WI38 (cell line): ENCODE data around the gene SLC18A2.
"Not testable (repeated sequence)": the region's sequence is repeated elsewhere in the genome, so short reads cannot be mapped to it uniquely, and the experiment has no call there.

Source experiments
- H3K4me3 ChIP-seq: 2 replicates; pipeline ENCODE4 v1.5.1; 2011; ENCODE audit warnings: low read depth, mild to moderate bottlenecking, control low read depth, low read length
- CTCF ChIP-seq: IDR thresholded peaks from 2 replicates; pipeline ENCODE4 v1.5.1; 2012; ENCODE audit warnings: low read depth, mild to moderate bottlenecking, control low read depth, low read length

Gene SLC18A2

GRCh38 chr10:117298219-117298618 lies 57.3 kb downstream of the SLC18A2 start:
- no peak overlapping the region for H3K4me3 ChIP-seq
- TF ChIP-seq CTCF = no peak

- no peak for TF ChIP-seq CTCF
- H3K4me3 ChIP-seq = no peak overlapping the region
Observed at GRCh38 chr10:117299435-117299834, 58.5 kb downstream of the SLC18A2 start.

- no peak overlapping the region for H3K4me3 ChIP-seq
- TF ChIP-seq CTCF = no peak
Observed at GRCh38 chr10:117300671-117301070, 59.8 kb downstream of the SLC18A2 start.

GRCh38 chr10:117303451-117303850 lies 62.5 kb downstream of the SLC18A2 start:
- H3K4me3 ChIP-seq = not testable (repeated sequence)

GRCh38 chr10:117306674-117307073 lies 65.8 kb downstream of the SLC18A2 start:
- no peak for TF ChIP-seq CTCF
- H3K4me3 ChIP-seq = no peak overlapping the region

GRCh38 chr10:117311261-117311660 lies 70.3 kb downstream of the SLC18A2 start:
- TF ChIP-seq CTCF = no peak
- no peak overlapping the region for H3K4me3 ChIP-seq

- no peak overlapping the region for H3K4me3 ChIP-seq
- no peak for TF ChIP-seq CTCF
Observed at GRCh38 chr10:117312430-117312829, 71.5 kb downstream of the SLC18A2 start.

- no peak overlapping the region for H3K4me3 ChIP-seq
- TF ChIP-seq CTCF = no peak
Observed at GRCh38 chr10:117313641-117314040, 72.7 kb downstream of the SLC18A2 start.
